IMR-90 (cell line): ENCODE results near the gene COL4A1. TPM values are rescaled to one million over a fixed set of nuclear protein-coding genes. Genes with fewer than 3 reads are reported as not detected.

ENCODE experiments used
- ATAC-seq: fragments of 200-7000 bp; cut with Tn5 transposase; 2 replicates; pipeline ENCODE4 v1.9.1; 2020; ENCODE audit warnings: low read depth, mild to moderate bottlenecking, moderate library complexity
- BruUV-seq: library from RNA; stranded (reverse); fragments of 400-500 nt; replicated peaks from 2 replicates; lab custom pipeline; 2021; lab: Mats Ljungman, UMichigan
- CTCF ChIA-PET: fragments of 300-600 bp; formaldehyde crosslinking; extraction: SDS; loops from one replicate; lab custom pipeline; 2021; ENCODE audit warnings: antibody characterized with exemption; lab: Yijun Ruan, JAX
- POLR2A ChIA-PET: fragments of 300-600 bp; sonication (Branson Sonifier 250); formaldehyde crosslinking; loops from one replicate; lab custom pipeline; 2022; ENCODE audit warnings: antibody characterized with exemption; ENCODE audit not compliant: unreplicated experiment; lab: Charles Lee
- DNase-seq: peaks from one replicate; pipeline ENCODE4 v3.0.0; 2013
- H2AFZ ChIP-seq: replicated peaks from 2 replicates; pipeline ENCODE3; 2013; ENCODE audit warnings: low read length, mild to moderate bottlenecking; ENCODE audit not compliant: poor library complexity
- H2AK5ac ChIP-seq: 2 replicates; pipeline ENCODE4 v1.6.1; 2013; ENCODE audit warnings: low read depth, low read length, inconsistent platforms
- H2AK9ac ChIP-seq: replicated peaks from 2 replicates; pipeline ENCODE3; 2013; ENCODE audit warnings: mild to moderate bottlenecking, low read depth, low read length, moderate library complexity; ENCODE audit not compliant: poor library complexity
- H2BK120ac ChIP-seq: 2 replicates; pipeline ENCODE4 v1.6.1; 2013; ENCODE audit warnings: low read depth, low read length, inconsistent platforms
- H2BK15ac ChIP-seq: 3 replicates; pipeline ENCODE4 v1.6.1; 2013; ENCODE audit warnings: low read depth, low read length, inconsistent platforms
- H2BK20ac ChIP-seq: 2 replicates; pipeline ENCODE4 v1.6.1; 2013; ENCODE audit warnings: low read depth, mild to moderate bottlenecking, inconsistent platforms, low read length, moderate library complexity
- H2BK5ac ChIP-seq: 2 replicates; pipeline ENCODE4 v1.6.1; 2013; ENCODE audit warnings: mild to moderate bottlenecking, low read depth, low read length, inconsistent platforms; ENCODE audit not compliant: poor library complexity, severe bottlenecking
- H3K14ac ChIP-seq: replicated peaks from 2 replicates; pipeline ENCODE4 v1.6.1; 2013; ENCODE audit warnings: low read depth, low read length, inconsistent platforms
- H3K18ac ChIP-seq: 2 replicates; pipeline ENCODE4 v1.6.1; 2013; ENCODE audit warnings: low read depth, low read length, control low read depth
- H3K23ac ChIP-seq: 2 replicates; pipeline ENCODE4 v1.6.1; 2013; ENCODE audit warnings: low read depth, low read length, inconsistent platforms
- H3K27ac ChIP-seq: 2 replicates; pipeline ENCODE4 v1.5.1; 2013; ENCODE audit warnings: mild to moderate bottlenecking, control low read depth, low read length; ENCODE audit not compliant: insufficient read depth
- H3K27me3 ChIP-seq: 2 replicates; pipeline ENCODE4 v1.6.1; 2013; ENCODE audit warnings: low read length; ENCODE audit not compliant: control insufficient read depth, insufficient read depth
- H3K36me3 ChIP-seq: 2 replicates; pipeline ENCODE4 v1.6.1; 2013; ENCODE audit warnings: low read length, mixed read lengths; ENCODE audit not compliant: control insufficient read depth, insufficient read depth
- H3K4ac ChIP-seq: 2 replicates; pipeline ENCODE4 v1.6.1; 2013; ENCODE audit warnings: low read depth, low read length, inconsistent platforms
- H3K4me1 ChIP-seq: 2 replicates; pipeline ENCODE4 v1.6.1; 2013; ENCODE audit warnings: low read length, mixed read lengths; ENCODE audit not compliant: control insufficient read depth, insufficient read depth
- H3K4me2 ChIP-seq: 2 replicates; pipeline ENCODE4 v1.6.1; 2013; ENCODE audit warnings: low read depth, mild to moderate bottlenecking, control low read depth, low read length, moderate library complexity
- H3K4me3 ChIP-seq: 2 replicates; pipeline ENCODE4 v1.5.1; 2013; ENCODE audit warnings: low read depth, mild to moderate bottlenecking, control low read depth, low read length, moderate library complexity; ENCODE audit not compliant: insufficient read depth
- H3K56ac ChIP-seq: 2 replicates; pipeline ENCODE4 v1.6.1; 2013; ENCODE audit warnings: low read length, inconsistent platforms; ENCODE audit not compliant: insufficient read depth; ENCODE audit errors: extremely low read depth
- H3K79me1 ChIP-seq, 2 experiments: 2 replicates each; pipeline ENCODE4 v1.6.1; 2013; ENCODE audit warnings: low read length in 2 of 2, inconsistent platforms in 1 of 2, low read depth in 1 of 2
- H3K9ac ChIP-seq: 2 replicates; pipeline ENCODE4 v1.6.1; 2013; ENCODE audit warnings: low read depth, low read length, control low read depth
- H3K9me1 ChIP-seq: 2 replicates; pipeline ENCODE4 v1.6.1; 2013; ENCODE audit warnings: low read length, inconsistent platforms; ENCODE audit not compliant: insufficient read depth
- H3K9me3 ChIP-seq: 2 replicates; pipeline ENCODE4 v1.6.1; 2013; ENCODE audit warnings: low read length; ENCODE audit not compliant: control insufficient read depth, insufficient read depth
- H4K20me1 ChIP-seq: 2 replicates; pipeline ENCODE4 v1.6.1; 2013; ENCODE audit warnings: low read length, inconsistent platforms; ENCODE audit not compliant: insufficient read depth
- H4K5ac ChIP-seq: 2 replicates; pipeline ENCODE4 v1.6.1; 2013; ENCODE audit warnings: mild to moderate bottlenecking, low read depth, low read length, control low read depth
- H4K8ac ChIP-seq, 2 experiments: 2 replicates each; pipeline ENCODE4 v1.6.1; 2013; ENCODE audit warnings: low read depth in 2 of 2, low read length in 2 of 2, control low read depth in 1 of 2, inconsistent platforms in 1 of 2
- H4K91ac ChIP-seq: 2 replicates; pipeline ENCODE4 v1.6.1; 2013; ENCODE audit warnings: low read depth, low read length, inconsistent platforms; ENCODE audit not compliant: insufficient read depth
- BHLHE40 ChIP-seq: fragments of 150-350 bp; IDR thresholded peaks from 2 replicates; pipeline ENCODE4 v1.6.1; 2016; ENCODE audit warnings: mild to moderate bottlenecking, low read depth, low read length
- CHD1 ChIP-seq: IDR thresholded peaks from 2 replicates; pipeline ENCODE4 v1.6.1; 2012; ENCODE audit warnings: low read depth, low read length, improper control_type of control experiment
- FOS ChIP-seq: fragments of 150-350 bp; IDR thresholded peaks from 2 replicates; pipeline ENCODE4 v1.6.1; 2016; ENCODE audit warnings: low read depth, low read length
- MAFK ChIP-seq: IDR thresholded peaks from 2 replicates; pipeline ENCODE4 v1.6.1; 2012; ENCODE audit warnings: low read depth, low read length, improper control_type of control experiment
- MAZ ChIP-seq: IDR thresholded peaks from 2 replicates; pipeline ENCODE4 v1.6.1; 2012; ENCODE audit warnings: low read depth, mild to moderate bottlenecking, low read length, improper control_type of control experiment, moderate library complexity, borderline replicate concordance
- NFE2L2 ChIP-seq: fragments of 150-350 bp; IDR thresholded peaks from 2 replicates; pipeline ENCODE4 v1.6.1; 2016; ENCODE audit warnings: low read depth, mild to moderate bottlenecking, low read length
- SMC3 ChIP-seq: fragments of 150-350 bp; IDR thresholded peaks from 2 replicates; pipeline ENCODE4 v1.6.1; 2016; ENCODE audit warnings: low read depth, mild to moderate bottlenecking, antibody characterized with exemption, low read length, moderate library complexity
- WGBS, 2 experiments: methylation state at CpG; one replicate each; pipeline versions ENCODE4 v1.1.5 to v1.1.7; 2013; ENCODE audit warnings: missing lambda C conversion rate in 2 of 2; ENCODE audit not compliant: insufficient read length in 1 of 2; ENCODE audit errors: extremely low coverage in 2 of 2; 5-methylcytosine and 5-hydroxymethylcytosine counted together
- dilution Hi-C: fragments of 300-500 bp; cut with HindIII; formaldehyde crosslinking; loops from one replicate; pipeline ENCODE4 v1.14.3; 2018; ENCODE audit warnings: low sequenced_read_pairs; ENCODE audit not compliant: unreplicated experiment
- in situ Hi-C: fragments of 300-500 bp; cut with MboI; formaldehyde crosslinking; loops from 3 replicates; pipeline ENCODE4 v1.14.3; 2019; ENCODE audit warnings: low sequenced_read_pairs, inconsistent platforms, mixed read lengths
- intact Hi-C: fragments of 100-400 bp; cut with micrococcal nuclease; formaldehyde crosslinking; loops from 2 replicates; pipeline ENCODE4 v1.10.0; 2022
- polyA plus RNA-seq, 3 experiments: library from polyadenylated mRNA; depleted of rRNA; stranded (reverse); fragments of >200 nt; gene quantifications; 2 replicates each; pipeline ENCODE4 v1.2.3, GENCODE V29; 2012; ENCODE audit warnings: low replicate concordance in 1 of 3
- total RNA-seq: library from RNA; depleted of rRNA; stranded (reverse); fragments of >200 nt; gene quantifications from 2 replicates; pipeline ENCODE4 v1.2.3, GENCODE V29; 2012

Gene COL4A1
- total and polyA plus RNA-seq, 2 of the 4 experiments (the other 2 are of a cell fraction), result 230 to 337 TPM

GRCh38 chr13:110273254-110273653, 33.7 kb downstream of the COL4A1 start:
- no peak for DNase-seq
- ChIA-PET CTCF (no interaction called here), POLR2A (no interaction called here)
- H3K79me1 ChIP-seq, result peaks cover 18 to 85% of the 10 kb centered on the region in 2 experiments
- no peak overlapping the region for H3K4me3 ChIP-seq
- H3K27me3 ChIP-seq, result no peaks in the 10 kb centered on the region
- no peak overlapping the region for H2BK15ac ChIP-seq
- H3K56ac ChIP-seq, result no peak overlapping the region
- peaks cover 42% of the 10 kb centered on the region for H3K9me1 ChIP-seq
- peaks cover 37% of the 10 kb centered on the region for H3K36me3 ChIP-seq
- no peak overlapping the region for H3K18ac ChIP-seq
- no peak overlapping the region for H3K23ac ChIP-seq
- no CpG with 5 or more reads among the region's 6 CpGs for WGBS, 2 experiments
- ATAC-seq, result no peak
- no peak overlapping the region for H3K4me2 ChIP-seq
- H4K20me1 ChIP-seq, result peaks cover 93% of the 10 kb centered on the region
- in situ Hi-C loops, result no loop called here
- H3K4me1 ChIP-seq, result peaks cover 15% of the 10 kb centered on the region
- H2BK5ac ChIP-seq, result no peak overlapping the region
- no peak overlapping the region for H3K9ac ChIP-seq
- no peaks in the 10 kb centered on the region for H3K9me3 ChIP-seq
- H3K27ac ChIP-seq, result no peak overlapping the region
- H4K8ac ChIP-seq, result no peak overlapping the region
- no peak overlapping the region for H2BK20ac ChIP-seq
- no TSS peak for BruUV-seq
- dilution Hi-C loops, result no loop called here
- no peak overlapping the region for H2BK120ac ChIP-seq
- H3K4ac ChIP-seq, result no peak overlapping the region
- no peak overlapping the region for H4K91ac ChIP-seq
- H2AK9ac ChIP-seq, result no peak overlapping the region
- H2AFZ ChIP-seq, result no peak overlapping the region
- H3K14ac ChIP-seq, result no peak overlapping the region
- intact Hi-C loops, result no loop called here
- H4K5ac ChIP-seq, result no peak overlapping the region
- TF ChIP-seq CHD1 (no peak), SMC3 (no peak), FOS (no peak), MAFK (no peak), BHLHE40 (no peak), NFE2L2 (no peak), MAZ (no peak)
- H2AK5ac ChIP-seq, result no peak overlapping the region
